ENCODE data around the gene UBE3A.

DNA sequence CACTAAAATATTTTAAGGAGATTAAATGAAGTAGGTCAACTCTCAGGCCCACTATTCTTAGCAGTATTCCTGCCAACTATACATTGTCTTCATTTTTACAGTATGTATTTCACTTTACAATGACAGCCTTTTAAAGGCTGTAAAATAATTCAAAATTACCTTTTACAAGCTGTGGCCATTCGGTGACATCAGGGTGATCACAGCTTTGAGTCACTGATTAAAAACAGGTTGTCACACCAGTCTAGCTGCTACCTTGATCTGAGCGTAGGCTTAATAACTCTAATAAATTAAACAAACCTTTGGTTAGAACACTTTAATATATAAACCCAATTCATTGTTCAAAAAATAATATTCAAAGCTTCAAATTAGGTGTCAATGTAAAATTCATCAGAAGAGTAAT is 29.9 kb downstream of the UBE3A start:
- TF ChIP-seq, protein P1, sequence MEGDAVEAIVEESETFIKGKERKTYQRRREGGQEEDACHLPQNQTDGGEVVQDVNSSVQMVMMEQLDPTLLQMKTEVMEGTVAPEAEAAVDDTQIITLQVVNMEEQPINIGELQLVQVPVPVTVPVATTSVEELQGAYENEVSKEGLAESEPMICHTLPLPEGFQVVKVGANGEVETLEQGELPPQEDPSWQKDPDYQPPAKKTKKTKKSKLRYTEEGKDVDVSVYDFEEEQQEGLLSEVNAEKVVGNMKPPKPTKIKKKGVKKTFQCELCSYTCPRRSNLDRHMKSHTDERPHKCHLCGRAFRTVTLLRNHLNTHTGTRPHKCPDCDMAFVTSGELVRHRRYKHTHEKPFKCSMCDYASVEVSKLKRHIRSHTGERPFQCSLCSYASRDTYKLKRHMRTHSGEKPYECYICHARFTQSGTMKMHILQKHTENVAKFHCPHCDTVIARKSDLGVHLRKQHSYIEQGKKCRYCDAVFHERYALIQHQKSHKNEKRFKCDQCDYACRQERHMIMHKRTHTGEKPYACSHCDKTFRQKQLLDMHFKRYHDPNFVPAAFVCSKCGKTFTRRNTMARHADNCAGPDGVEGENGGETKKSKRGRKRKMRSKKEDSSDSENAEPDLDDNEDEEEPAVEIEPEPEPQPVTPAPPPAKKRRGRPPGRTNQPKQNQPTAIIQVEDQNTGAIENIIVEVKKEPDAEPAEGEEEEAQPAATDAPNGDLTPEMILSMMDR (IDR thresholded peaks at IDR 0.05): no peak
- TF ChIP-seq POLR2A (IDR thresholded peaks at IDR 0.05) (no peak), EP300 (IDR thresholded peaks at IDR 0.05) (no peak)
